ENCODE results near the gene HSPH1.
"Not testable (repeated sequence)": the region's sequence is repeated elsewhere in the genome, so short reads cannot be mapped to it uniquely, and the experiment has no call there.

The HSPH1 gene

GRCh38 chr13:31161557-31162150, at the start of gene HSPH1:
Gene HSPH1, minus strand, starts transcription at chr13:31161904. Its CDS starts 322 bp downstream, at chr13:31161582.
- peak; percentile 98 for DNase-seq

- DNase-seq, result no peak
Measured at GRCh38 chr13:31209841-31210210, 48.1 kb upstream of the HSPH1 start.

GRCh38 chr13:31209172-31209840, 47.6 kb upstream of the HSPH1 start:
- no peak for DNase-seq

- DNase-seq, result no peak
Measured at GRCh38 chr13:31208559-31209122, 46.9 kb upstream of the HSPH1 start.

GRCh38 chr13:31207661-31208552, 46.2 kb upstream of the HSPH1 start:
- no peak for DNase-seq

GRCh38 chr13:31204592-31204991, 42.9 kb upstream of the HSPH1 start:
- no peak for DNase-seq

GRCh38 chr13:31201341-31202031, 39.8 kb upstream of the HSPH1 start:
- DNase-seq, result no peak

- DNase-seq, result peak; percentile 29
Measured at GRCh38 chr13:31200637-31200971, 38.9 kb upstream of the HSPH1 start.

- DNase-seq, result peak; percentile 71 to 82
Measured at GRCh38 chr13:31199849-31200636, 38.3 kb upstream of the HSPH1 start, which contains the start of gene B3GLCT. Gene B3GLCT, plus strand, starts transcription at chr13:31199975. Its CDS starts 110 bp downstream, at chr13:31200085.

- DNase-seq, result no peak
Measured at GRCh38 chr13:31199527-31199848, 37.8 kb upstream of the HSPH1 start.

- no peak for DNase-seq
Measured at GRCh38 chr13:31198519-31198918, 36.8 kb upstream of the HSPH1 start.

- no peak for DNase-seq
Measured at GRCh38 chr13:31196992-31197391, 35.3 kb upstream of the HSPH1 start.

- DNase-seq, result no peak
Measured at GRCh38 chr13:31195616-31196015, 33.9 kb upstream of the HSPH1 start.

GRCh38 chr13:31192306-31192705, 30.6 kb upstream of the HSPH1 start:
- DNase-seq, result no peak

GRCh38 chr13:31191748-31192147, 30.0 kb upstream of the HSPH1 start:
- no peak for DNase-seq

- DNase-seq, result no peak
Measured at GRCh38 chr13:31184981-31185645, 23.4 kb upstream of the HSPH1 start.

GRCh38 chr13:31184451-31184850, 22.7 kb upstream of the HSPH1 start:
- DNase-seq, result no peak

- DNase-seq, result no peak
Measured at GRCh38 chr13:31182987-31183386, 21.3 kb upstream of the HSPH1 start.

GRCh38 chr13:31179754-31180153, 18.1 kb upstream of the HSPH1 start:
- DNase-seq, result no peak

- DNase-seq, result no peak
Measured at GRCh38 chr13:31179241-31179640, 17.5 kb upstream of the HSPH1 start.

- not testable (repeated sequence) for DNase-seq
Measured at GRCh38 chr13:31177813-31178495, 16.2 kb upstream of the HSPH1 start.

All from stimulated activated CD4-positive, alpha-beta T cell treated with anti-CD3 and anti-CD28 coated beads, Interleukin-2, amount 100 ng/mL, for 48 hours (primary cell).